Caco-2 (cell line): ENCODE data around the gene SHC1. TPM values are rescaled to one million over a fixed set of nuclear protein-coding genes. Genes with fewer than 3 reads are reported as not detected.

Experiments
- BruUV-seq: library from RNA; stranded (reverse); fragments of 400-500 nt; replicated peaks from 2 replicates; lab custom pipeline; 2021; lab: Mats Ljungman, UMichigan
- CTCF ChIA-PET: fragments of 300-600 bp; sonication (Branson Sonifier 250); formaldehyde crosslinking; loops from one replicate; lab custom pipeline; 2022; ENCODE audit warnings: antibody characterized with exemption; lab: Charles Lee
- POLR2A ChIA-PET: fragments of 300-600 bp; sonication (Branson Sonifier 250); formaldehyde crosslinking; loops from one replicate; lab custom pipeline; 2022; ENCODE audit warnings: antibody characterized with exemption; lab: Charles Lee
- DNase-seq, 2 experiments: peaks; one replicate each; pipeline versions ENCODE4 v3.0.0 to v3.0.0-alpha.2; 2020 to 2022
- H3K27me3 ChIP-seq: replicated peaks from 2 replicates; pipeline ENCODE4 v1.6.0; 2011; ENCODE audit warnings: low read length; ENCODE audit not compliant: control insufficient read depth, insufficient read depth
- H3K36me3 ChIP-seq: 2 replicates; pipeline ENCODE4 v1.5.1; 2011; ENCODE audit warnings: low read length; ENCODE audit not compliant: control insufficient read depth, insufficient read depth
- H3K4me1 ChIP-seq: fragments of 250-450 bp; sonication (Bioruptor Pico); 2 replicates; pipeline ENCODE4 v1.5.1; 2020; ENCODE audit warnings: mild to moderate bottlenecking
- H3K4me3 ChIP-seq: 2 replicates; pipeline ENCODE4 v1.5.1; 2011; ENCODE audit warnings: low read depth, mild to moderate bottlenecking, control low read depth, low read length
- H3K9me3 ChIP-seq: fragments of 250-450 bp; sonication (Bioruptor Pico); 2 replicates; pipeline ENCODE4 v1.5.1; 2020; ENCODE audit warnings: mild to moderate bottlenecking, moderate library complexity
- H3K27ac Mint-ChIP-seq: one replicate; pipeline ENCODE4 v1.8.0; 2022; ENCODE audit warnings: mixed read lengths; ENCODE audit not compliant: unreplicated experiment
- H3K27me3 Mint-ChIP-seq: one replicate; pipeline ENCODE4 v1.8.0; 2022; ENCODE audit warnings: mixed read lengths; ENCODE audit not compliant: insufficient read depth, unreplicated experiment
- H3K36me3 Mint-ChIP-seq: one replicate; pipeline ENCODE4 v1.8.0; 2022; ENCODE audit warnings: mild to moderate bottlenecking, mixed read lengths; ENCODE audit not compliant: insufficient read depth, unreplicated experiment
- H3K4me1 Mint-ChIP-seq: one replicate; pipeline ENCODE4 v1.8.0; 2022; ENCODE audit warnings: low read depth, mixed read lengths; ENCODE audit not compliant: unreplicated experiment
- H3K4me3 Mint-ChIP-seq: one replicate; pipeline ENCODE4 v1.8.0; 2022; ENCODE audit warnings: mild to moderate bottlenecking, moderate library complexity, mixed read lengths; ENCODE audit not compliant: unreplicated experiment
- H3K9me3 Mint-ChIP-seq: one replicate; pipeline ENCODE4 v1.8.0; 2022; ENCODE audit warnings: mixed read lengths; ENCODE audit not compliant: unreplicated experiment
- intact Hi-C: fragments of 100-400 bp; cut with micrococcal nuclease; formaldehyde crosslinking; loops from one replicate; pipeline ENCODE4 v1.10.0; 2022; ENCODE audit not compliant: unreplicated experiment
- total RNA-seq: library from RNA; stranded (reverse); gene quantifications from 2 replicates; pipeline ENCODE4 v1.2.3, GENCODE V29; 2022
- TF ChIP-seq, protein P1 (sequence below), 2 experiments: fragments of 200-600 bp in 1 of 2; IDR thresholded peaks; 1 replicate in 1 of 2; 2 replicates in 1 of 2; pipeline versions ENCODE4 v1.5.1 to v1.8.0; 2011 to 2022; ENCODE audit warnings: antibody characterized with exemption in 1 of 2, control low read depth in 1 of 2, inconsistent platforms in 1 of 2, low read depth in 1 of 2, low read length in 1 of 2, mild to moderate bottlenecking in 1 of 2, moderate library complexity in 1 of 2; ENCODE audit not compliant: insufficient read depth in 1 of 2, severe bottlenecking in 1 of 2, unreplicated experiment in 1 of 2

The SHC1 gene
- total RNA-seq, 1 experiment from 2014 or later, result 59.6 TPM

DNA sequence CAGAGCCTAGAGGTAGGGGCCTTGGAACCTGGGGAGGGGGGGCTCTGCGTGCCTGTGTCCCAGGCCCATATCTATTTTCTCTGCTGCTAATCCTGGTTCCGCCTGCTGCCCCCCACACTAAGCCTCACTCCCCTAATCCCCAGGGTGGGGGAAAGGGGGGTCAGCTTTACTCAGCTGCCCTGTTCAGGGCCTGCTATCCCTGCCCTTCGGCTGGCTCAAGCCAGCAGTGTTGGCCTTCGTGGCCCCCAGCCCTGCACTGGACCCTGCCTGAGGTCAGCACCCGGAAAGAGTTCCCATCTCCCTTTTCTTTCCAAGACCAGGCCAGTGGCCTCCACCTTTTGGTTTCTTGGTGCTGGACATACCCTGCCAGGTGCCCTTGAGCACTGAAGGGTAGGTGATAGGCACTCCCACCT lies 40.5 kb upstream of the SHC1 start:
- DNase-seq, result no peak
- H3K4me1 ChIP-seq, result peaks cover 43% of the 10 kb centered on the region
- H3K9me3 ChIP-seq, result no peaks in the 10 kb centered on the region
- TF ChIP-seq, protein P1, sequence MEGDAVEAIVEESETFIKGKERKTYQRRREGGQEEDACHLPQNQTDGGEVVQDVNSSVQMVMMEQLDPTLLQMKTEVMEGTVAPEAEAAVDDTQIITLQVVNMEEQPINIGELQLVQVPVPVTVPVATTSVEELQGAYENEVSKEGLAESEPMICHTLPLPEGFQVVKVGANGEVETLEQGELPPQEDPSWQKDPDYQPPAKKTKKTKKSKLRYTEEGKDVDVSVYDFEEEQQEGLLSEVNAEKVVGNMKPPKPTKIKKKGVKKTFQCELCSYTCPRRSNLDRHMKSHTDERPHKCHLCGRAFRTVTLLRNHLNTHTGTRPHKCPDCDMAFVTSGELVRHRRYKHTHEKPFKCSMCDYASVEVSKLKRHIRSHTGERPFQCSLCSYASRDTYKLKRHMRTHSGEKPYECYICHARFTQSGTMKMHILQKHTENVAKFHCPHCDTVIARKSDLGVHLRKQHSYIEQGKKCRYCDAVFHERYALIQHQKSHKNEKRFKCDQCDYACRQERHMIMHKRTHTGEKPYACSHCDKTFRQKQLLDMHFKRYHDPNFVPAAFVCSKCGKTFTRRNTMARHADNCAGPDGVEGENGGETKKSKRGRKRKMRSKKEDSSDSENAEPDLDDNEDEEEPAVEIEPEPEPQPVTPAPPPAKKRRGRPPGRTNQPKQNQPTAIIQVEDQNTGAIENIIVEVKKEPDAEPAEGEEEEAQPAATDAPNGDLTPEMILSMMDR (IDR thresholded peaks at IDR 0.05; ENCODE audit: insufficient read depth in 1 of 2, low read depth in 1 of 2, low read length in 1 of 2, severe bottlenecking in 1 of 2, unreplicated experiment in 1 of 2), result no peak
- no peaks in the 10 kb centered on the region for H3K27me3 ChIP-seq
- H3K9me3 Mint-ChIP-seq, result no peaks in the 10 kb centered on the region
- H3K36me3 Mint-ChIP-seq, result peaks cover 41% of the 10 kb centered on the region
- no peak overlapping the region for H3K27ac Mint-ChIP-seq
- H3K4me1 Mint-ChIP-seq, result peaks cover 25% of the 10 kb centered on the region
- BruUV-seq, result no TSS peak
- no peaks in the 10 kb centered on the region for H3K27me3 Mint-ChIP-seq
- H3K4me3 Mint-ChIP-seq, result no peak overlapping the region
- no peak overlapping the region for H3K4me3 ChIP-seq
- CTCF ChIA-PET, result no interaction called here
- POLR2A ChIA-PET, result no interaction called here
- intact Hi-C loops, result no loop called here
- peaks cover 2% of the 10 kb centered on the region for H3K36me3 ChIP-seq

DNA sequence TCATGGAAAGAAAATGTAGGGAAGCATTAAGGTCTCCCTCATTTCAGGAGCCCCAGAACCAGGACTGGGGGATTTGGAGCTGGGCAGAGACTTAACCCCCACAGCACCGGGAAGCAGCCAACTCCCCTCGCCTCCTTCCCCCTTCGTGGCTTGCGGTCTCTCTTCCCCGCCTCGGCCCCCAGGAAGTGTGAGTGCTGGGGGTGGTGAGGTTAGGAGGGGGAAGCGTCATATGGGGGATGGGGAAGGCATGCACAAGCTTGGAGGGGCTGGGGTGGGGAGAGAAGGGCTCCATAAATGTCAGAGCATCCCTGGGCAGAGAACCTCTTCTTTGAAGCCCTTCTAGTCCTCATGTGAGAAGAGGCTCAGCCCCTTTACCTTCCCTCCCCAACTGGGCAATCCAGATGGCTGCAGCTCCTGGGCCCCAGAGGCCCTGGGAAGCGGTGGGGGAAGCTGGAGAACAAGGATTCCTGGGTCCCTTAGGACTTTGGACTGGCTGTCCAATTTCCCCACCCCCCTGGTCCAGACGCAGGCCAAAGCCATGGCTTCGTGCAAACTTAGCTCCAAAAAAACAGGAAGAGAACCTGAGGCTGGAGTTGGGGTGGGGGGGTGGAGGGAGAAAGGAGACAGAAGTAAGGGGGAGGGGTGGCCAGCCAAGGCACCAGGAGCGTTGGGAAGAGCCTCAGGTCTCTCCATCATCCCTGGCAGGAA lies 39.8 kb upstream of the SHC1 start:
- H3K36me3 Mint-ChIP-seq, result peaks cover 35% of the 10 kb centered on the region
- Histone ChIP-seq H3K27me3 (no peaks in the 10 kb centered on the region), H3K9me3 (no peaks in the 10 kb centered on the region), H3K4me3 (no peak overlapping the region), H3K4me1 (peaks cover 48% of the 10 kb centered on the region), H3K36me3 (peaks cover 3% of the 10 kb centered on the region; the same call in 1 of the 2 replicates)
- BruUV-seq, result no TSS peak
- intact Hi-C loops, result no loop called here
- no peaks in the 10 kb centered on the region for H3K9me3 Mint-ChIP-seq
- peak overlapping the region; percentile 45 for H3K27ac Mint-ChIP-seq
- TF ChIP-seq, protein P1 (IDR thresholded peaks at IDR 0.05; ENCODE audit: insufficient read depth in 1 of 2, low read depth in 1 of 2, low read length in 1 of 2, severe bottlenecking in 1 of 2, unreplicated experiment in 1 of 2), result no peak
- no peaks in the 10 kb centered on the region for H3K27me3 Mint-ChIP-seq
- ChIA-PET CTCF (interaction anchor here (0.6 kb wide), 2 partner anchors 17 to 22 kb away, joined by 3 to 5 read pairs; partner anchors contain the start of gene LENEP), POLR2A (interaction anchor here (0.6 kb wide), 1 partner anchor 66 kb away, joined by 6 read pairs; no protein-coding TSS in a partner anchor)
- peaks cover 25% of the 10 kb centered on the region for H3K4me1 Mint-ChIP-seq
- H3K4me3 Mint-ChIP-seq, result no peak overlapping the region
- no peak for DNase-seq

DNA sequence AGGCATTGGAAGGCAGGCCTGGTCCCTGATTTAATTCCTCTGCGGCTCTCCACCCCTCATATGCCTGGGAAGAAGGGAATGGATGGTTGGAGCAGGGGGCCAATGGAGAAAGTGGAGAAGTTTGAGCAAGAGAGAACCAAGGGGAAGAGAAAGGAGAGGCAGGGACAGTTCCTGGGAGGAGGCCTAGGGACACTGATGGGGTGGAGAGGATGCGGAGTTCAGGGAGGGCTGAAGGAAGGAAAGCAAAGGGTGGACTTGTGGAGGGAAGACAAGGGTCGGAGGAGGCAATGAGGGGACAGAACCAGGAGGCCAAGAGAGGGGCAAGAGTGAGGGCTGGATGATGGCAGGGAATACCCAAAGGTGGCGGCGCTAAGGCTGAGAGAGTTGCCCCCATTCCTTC lies 39.2 kb upstream of the SHC1 start:
- Histone ChIP-seq H3K4me3 (no peak overlapping the region), H3K36me3 (peaks cover 3% of the 10 kb centered on the region; the same call in 1 of the 2 replicates), H3K27me3 (no peaks in the 10 kb centered on the region), H3K4me1 (peaks cover 49% of the 10 kb centered on the region), H3K9me3 (no peaks in the 10 kb centered on the region)
- H3K9me3 Mint-ChIP-seq, result no peaks in the 10 kb centered on the region
- CTCF ChIA-PET, result interaction anchor here (0.6 to 2.3 kb wide), 2 partner anchors 8 to 17 kb away, joined by 3 to 10 read pairs; partner anchors contain the start of gene LENEP
- TF ChIP-seq, protein P1 (IDR thresholded peaks at IDR 0.05; ENCODE audit: insufficient read depth in 1 of 2, low read depth in 1 of 2, low read length in 1 of 2, severe bottlenecking in 1 of 2, unreplicated experiment in 1 of 2), result no peak
- no peak for DNase-seq
- no TSS peak for BruUV-seq
- peaks cover 35% of the 10 kb centered on the region for H3K36me3 Mint-ChIP-seq
- intact Hi-C loops, result no loop called here
- no peak overlapping the region for H3K4me3 Mint-ChIP-seq
- H3K27me3 Mint-ChIP-seq, result no peaks in the 10 kb centered on the region
- H3K4me1 Mint-ChIP-seq, result peaks cover 25% of the 10 kb centered on the region
- POLR2A ChIA-PET, result no interaction called here
- H3K27ac Mint-ChIP-seq, result peak overlapping the region; percentile 45
